NCI-H2227 (cell line): ENCODE data around the gene SKOR1.

Experiments used
- DNase-seq: peaks from one replicate; lab custom pipeline; 2025; ENCODE audit not compliant: unreplicated experiment; lab: John Stamatoyannopoulos, UW

The SKOR1 gene

DNA sequence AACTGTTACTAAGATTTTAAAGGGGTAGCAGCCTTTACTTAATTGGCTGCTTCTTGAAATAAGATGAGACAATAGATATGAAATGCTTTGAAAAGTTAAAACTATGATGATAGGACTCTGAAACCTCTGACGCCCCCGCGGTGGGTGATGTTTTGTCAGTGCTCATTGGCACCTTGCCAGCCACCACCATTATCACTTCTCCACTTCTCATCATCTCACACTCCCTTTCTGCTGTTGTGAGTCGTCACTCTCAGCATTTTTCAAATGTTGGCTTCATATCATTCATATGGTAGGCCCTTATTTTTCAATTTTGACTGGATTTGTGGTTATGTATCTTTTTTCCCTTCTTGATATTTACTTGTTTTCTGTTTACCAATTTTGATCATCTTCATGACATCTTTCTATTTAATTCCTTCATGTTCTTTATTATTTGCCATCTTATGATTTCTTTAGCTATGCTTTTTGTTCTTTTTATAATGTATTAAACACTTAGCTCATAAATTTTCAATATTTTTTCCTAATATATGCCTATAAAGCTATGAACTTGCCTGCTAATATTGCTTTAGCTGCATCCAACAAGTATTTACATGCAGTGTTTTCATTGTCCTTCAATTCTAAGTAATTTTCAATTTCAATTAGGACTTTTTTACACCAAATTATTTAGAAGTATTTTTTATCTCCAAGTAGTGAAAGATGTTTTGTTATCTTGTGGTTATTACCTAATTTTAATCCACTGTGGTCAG, 30.3 kb upstream of the SKOR1 start:
- no peak for DNase-seq

DNA sequence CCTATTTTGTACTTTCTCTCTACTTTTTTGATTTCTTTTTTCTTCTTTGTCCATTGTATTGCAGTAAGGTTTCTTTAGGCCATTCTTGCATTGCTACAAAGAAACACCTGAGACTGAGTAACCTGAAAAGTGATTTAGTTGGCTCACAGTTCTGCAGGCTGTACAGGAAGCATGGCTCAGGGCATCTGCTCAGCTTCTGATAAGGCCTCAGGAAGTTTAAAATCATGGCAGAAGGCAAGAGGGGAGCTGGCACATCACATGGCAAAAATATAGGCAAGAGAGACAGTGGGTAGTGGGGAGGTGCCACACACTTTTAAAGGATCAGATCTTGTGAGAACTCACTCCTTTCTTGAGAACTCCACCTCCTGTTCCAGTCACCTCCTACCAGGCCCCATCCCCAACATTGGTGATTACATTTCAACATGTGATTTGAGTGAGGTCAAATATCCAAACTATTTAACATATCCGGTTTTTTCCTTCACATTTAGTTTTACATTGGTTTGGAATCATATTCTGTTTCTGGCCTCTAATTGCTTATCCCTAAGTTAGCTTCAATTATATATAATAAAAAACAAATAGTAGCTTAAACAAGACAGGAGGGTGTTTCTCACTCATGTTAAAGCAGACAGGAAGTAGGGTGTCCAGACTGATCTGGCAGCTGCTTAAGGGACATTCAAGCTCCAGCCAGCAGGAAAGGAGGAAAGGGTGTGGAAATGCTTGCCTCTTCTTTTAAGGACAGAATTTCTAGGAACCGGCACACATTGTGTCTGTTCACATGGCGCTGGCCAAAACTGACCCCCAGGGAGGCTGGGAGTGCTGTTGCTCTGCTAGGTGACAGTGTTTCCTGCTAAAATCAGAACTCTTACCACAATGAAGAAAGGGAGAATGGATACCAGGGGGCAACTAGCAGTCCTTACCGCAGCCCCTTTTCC, 28.8 kb upstream of the SKOR1 start:
- no peak for DNase-seq

DNA sequence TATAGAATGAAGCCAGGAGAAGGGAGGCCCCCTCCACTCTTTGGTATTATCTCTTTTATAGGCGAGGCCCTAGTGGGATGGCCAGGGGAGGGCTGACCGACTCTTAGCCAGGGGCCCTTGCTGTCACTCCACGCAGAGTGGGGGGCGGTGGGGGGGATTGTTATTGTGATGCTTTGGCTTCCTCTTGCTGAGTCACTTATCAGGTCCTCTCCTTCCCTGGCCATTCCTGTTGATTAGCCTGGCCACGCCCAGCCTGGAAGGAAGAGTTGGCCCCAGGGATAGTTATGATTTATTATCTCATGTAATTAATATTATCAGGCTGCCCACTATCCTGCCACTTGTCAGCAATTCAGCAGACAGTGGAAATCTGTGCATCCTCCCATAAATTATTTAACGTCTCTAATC, 25.5 kb upstream of the SKOR1 start:
- DNase-seq = no peak

DNA sequence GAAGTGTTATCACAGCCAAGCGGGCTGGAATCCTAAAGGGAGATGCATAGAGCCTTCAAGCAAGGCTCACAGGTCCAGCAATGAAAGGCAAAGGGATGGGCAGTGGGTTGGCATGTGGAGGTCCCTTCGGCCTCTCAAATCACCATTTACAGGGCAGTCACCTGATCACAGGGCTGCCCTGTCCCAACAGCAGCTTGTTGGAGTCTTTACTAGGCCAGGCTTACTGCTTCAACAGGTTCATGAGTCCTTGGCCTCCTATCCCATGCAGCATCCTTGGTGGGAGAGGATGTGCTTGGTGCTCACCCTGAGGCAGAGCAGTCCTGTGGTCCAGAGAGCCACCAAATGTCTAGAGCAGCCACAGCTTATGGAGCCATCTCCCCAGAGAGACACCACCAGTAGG, 24.2 kb upstream of the SKOR1 start:
- DNase-seq = no peak

DNA sequence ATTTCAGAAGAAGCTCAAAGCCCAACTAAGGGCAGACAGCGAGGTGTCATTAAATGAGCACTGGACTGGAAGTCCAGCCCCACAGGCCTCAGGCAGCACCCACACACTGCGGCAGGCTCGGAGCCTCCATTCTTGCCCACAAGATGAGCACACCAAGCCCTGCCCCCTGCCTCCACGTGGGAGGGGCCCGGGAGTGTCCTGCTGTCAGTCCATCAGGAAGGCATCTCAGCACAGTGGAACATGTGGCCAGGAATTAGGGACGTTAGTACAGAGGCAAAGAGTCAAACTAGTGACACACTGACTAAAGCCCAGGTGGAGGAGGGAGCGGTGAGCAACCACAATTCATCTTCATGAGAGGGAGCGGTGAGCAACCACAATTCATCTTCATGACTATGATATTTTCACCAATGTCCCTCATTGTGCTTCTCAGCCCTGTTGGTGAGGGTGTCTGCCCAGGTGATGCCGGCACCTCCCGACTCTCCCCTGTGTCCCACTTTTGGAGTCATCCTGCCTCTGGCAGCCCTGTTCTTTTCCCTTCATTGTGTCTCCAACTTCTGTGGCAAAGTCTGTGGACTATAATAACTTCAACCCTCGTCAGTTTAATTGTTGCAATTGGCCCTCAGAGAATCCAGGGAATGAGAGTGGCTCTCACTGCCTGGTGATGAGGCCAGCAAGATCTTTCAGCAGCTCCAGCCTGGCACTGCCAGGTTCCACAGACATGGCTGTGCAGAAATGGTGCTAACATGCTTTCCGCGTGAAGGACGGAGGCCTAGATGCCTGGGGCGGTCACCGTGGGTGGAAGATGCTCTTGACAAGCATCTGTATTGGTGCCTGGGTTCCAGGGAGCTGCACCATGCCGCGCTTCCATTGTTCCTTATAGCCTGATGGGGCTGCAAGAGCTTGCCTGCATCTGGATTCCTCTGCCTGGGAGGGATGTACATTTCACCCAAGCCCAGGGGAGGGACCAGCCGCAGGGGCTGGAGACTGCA, 23.1 kb upstream of the SKOR1 start:
- DNase-seq = no peak

DNA sequence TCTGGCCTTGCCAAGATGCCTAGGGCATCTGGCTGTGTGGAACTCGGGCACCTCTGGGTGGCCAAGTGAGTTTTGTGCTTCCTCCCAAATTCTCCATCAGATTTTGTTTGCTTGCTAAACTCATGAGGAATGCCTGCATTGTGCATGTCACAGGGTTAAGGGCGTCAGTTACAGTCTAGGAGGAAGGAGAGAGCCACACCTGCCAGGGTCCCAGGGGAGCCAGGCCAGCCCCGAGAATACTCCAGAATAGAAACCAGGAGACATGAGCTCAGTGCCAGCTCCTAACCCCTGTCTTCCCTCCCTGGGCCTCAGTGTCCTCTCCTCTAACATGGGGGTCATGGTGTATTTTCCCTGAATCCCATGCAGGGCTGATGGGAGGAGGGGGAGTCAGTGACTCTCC, 22.0 kb upstream of the SKOR1 start:
- DNase-seq = no peak

DNA sequence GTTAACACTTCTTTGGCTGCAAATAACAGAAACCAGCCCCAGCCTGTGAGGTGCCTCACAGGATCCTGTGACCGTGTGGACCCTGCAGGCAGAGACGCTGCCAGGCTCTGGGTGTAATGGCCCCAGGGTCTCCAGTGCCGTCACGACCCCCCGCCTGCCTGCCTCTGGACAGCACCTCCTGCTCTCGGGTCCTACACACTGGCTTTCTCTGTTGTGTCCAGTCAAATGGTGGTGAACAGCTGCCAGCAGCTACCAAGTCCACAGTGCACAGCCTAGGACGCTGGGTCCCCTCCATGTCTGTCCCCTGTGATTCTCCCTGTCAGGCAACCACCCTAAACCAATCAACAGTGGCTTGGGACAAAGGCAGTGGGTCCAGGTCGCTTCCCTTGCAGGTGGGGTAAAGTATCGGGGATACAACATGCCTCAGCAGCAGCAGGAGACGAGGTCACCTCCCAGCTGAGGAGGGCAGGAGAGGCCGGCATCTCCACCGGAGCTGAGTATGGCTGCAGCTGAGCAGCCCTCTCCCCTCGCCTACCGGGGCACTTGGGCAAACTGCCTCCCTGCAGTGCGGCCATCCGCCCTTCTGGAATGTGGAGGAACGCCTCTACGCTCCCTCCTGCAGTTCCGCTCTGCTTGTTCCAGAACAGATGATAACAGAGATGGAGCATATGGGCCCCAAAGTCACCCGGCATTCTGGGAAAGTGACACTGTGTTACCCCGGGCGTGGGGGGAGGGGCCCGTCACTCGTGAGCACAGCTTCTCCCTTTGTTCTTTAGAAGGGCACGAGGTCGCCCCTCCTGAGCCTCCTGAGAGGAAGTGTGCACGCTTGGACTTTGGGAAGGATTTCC, 21.1 kb upstream of the SKOR1 start:
- DNase-seq = no peak

DNA sequence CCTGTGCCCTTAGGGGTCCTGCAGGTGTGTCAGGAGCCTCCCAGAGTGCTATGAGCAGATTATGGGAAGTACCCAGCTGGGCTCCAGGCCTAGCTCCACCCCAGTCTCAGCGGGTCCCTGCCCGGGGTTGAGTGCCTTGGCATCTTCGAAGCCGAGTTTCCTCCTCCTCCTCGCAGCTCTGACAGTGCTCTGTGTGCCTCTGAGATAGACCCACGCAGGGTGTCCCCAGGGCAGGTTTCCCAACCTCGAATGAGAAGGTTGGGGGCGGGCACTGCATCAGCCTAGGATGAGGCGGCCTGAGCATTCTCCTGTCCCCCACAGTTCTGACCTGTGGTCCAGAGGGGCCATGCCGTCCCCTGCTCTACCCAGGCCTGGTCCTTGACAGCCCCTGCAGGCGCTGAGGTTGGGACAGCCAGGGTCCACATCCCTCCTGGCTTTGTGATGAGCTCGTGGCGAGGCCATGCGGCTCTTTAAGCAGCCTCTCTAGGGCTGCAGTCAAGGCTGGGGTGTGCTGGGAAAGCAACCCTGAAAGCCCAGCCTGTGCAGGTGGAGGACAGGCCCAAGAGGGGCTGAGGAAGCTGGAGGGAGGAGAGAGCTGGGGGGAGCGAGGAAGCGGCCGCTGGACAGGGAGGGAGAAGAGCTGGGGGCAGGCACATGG, 20.2 kb upstream of the SKOR1 start:
- DNase-seq = no peak

DNA sequence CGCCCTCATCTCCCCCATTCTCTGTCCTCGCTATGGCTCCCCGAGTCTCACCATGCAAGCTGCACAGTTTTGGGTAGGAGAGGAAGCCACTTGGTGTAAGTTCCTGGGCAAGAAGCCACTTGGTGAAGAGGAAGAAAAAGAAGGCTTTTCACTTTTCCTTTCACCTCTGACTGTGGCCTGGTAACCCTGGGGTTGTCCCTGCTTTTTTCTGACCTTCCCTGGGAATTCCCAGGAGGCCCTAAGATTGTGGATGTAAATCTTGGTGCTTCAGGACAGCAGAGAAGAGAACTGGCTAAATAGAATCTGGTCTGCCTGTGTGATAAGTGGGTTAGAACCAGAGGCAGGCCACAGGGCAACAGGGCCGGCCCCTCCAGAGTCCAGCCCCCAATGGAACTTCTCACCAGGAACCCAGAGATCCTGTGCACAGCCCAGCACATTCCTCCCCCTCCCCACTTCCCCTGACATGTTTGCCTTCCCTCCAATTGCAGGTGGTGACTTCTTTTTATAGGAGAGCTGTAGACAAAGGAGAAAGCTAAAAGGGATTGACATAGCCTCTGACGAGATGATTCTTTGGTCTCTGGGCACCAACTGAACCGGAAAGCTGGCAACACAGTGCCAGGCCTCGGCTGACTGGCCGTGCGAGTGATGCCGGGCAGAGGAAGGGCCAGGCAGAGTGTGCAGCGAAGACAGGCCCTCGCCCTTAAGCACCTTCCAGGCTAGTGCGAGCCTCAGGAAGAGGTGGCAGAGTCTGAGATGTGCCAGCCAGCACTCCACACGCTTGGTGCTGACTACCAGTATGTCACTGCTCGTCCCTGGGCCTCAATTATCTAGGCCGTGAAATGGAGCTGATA, 19.4 kb upstream of the SKOR1 start:
- no peak for DNase-seq

DNA sequence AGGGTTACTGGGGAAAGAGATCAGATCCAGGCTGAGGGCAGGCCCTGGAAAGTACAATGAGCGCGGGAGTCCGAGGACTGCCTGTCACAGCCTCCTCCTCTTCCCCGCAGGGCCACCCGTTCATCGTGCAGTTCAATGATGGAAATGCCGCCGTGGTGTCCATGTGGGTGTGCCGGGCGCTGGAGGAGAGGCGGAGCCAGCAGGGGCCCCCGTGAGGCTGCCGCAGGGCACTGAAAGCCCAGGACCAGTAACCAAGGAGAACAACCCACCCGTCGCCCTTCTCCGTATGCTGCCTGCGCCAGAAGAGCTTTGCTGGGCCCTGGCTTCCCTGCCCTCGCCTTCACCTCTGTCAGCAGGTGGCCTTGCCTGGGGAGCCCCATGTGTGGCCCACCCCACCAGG, 18.8 kb upstream of the SKOR1 start:
- no peak for DNase-seq

DNA sequence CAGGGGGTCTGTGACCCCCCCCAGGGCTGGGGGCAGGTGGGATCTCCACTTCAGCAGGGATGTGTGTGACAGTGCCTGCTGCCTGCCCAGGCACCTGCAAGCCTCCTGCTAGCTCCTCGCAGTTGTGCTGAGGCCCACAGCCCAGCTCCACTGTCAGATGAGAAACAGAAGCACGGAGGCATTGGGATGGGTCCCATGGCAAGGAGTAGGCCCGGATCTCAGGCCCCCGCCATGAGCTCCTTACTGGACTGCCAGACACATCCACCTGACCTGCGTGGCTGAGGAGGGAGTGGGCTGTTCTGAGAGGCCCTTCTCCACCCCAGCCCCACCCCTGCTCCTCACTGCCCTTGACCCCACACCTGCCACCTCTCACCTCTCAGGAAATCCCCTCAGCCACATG, 18.2 kb upstream of the SKOR1 start:
- DNase-seq = no peak

DNA sequence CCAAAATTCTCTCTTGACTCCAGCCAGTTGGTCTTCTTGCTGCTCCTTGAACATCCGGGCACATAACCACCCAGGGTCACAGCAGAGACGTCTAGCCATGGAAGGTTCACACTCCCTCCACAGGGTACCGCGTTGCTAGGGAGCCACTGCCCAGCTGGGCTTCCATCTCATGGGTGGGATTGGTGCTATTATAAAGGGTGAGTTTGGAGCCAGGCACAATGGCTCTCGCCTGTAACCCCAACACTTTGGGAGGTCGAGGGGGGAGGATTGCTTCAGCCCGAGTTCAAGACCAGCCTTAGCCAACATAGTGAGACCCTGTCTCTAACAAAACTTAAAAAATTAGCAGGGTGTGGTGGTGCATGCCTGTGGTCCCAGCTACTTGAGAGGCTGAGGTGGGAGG, 17.5 kb upstream of the SKOR1 start:
- no peak for DNase-seq

DNA sequence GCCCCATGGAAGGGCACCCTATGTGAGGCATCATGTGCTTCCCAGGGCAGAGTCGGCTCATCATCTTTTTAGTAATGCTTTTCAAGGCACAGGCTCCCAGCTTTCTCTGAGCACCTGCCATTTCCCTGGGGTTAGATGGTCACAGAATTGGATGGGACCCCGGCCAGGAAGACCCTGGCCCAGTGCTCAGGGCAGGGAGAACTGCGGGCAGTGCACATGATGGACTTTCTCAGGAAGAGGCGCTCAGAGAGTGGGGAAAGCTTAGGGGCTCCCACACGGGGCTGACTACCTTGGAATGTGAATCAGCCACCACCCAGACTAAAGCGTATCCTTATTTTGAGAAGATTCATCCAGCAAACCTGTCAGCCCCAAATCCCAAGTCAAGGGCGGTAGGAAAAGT, 16.5 kb upstream of the SKOR1 start:
- no peak for DNase-seq

DNA sequence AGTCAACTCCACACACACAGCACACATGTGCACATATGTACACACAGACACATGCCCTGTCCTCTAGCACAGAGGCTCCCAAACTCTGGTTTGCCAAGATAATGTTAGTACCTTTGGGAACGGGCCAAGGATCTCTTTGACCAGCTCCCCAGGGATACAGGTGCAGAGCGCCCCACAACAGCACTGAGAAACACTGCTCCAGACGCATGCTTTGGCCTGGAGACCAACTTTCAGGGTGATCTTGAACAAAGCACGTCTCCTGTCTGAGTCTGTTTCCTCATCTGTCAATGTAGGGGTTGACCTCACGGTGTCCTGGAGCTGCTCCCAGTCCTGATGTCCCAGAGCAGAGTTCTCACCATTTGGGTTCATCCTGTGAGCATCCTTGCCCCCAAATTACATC, 15.9 kb upstream of the SKOR1 start:
- no peak for DNase-seq

DNA sequence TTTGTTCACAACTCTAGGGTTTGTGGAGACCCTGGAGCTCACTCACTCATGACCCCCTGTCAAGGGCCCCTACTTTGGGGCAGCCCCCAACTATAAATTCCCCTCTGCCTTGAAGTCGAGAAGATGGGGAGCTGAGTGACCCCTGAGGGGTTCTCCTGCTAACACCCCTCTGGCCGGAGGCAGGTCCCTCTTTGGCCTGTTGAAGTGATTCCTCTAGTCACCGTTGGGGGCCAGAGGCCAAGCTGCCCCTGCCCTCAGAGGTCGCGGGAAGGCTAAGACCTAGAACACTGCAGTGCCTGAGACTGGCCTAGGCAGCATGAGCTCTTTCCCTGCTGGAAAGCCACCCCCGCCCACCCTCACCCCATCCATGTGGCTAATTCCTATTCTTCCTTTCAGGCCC, 15.4 kb upstream of the SKOR1 start:
- no peak for DNase-seq

DNA sequence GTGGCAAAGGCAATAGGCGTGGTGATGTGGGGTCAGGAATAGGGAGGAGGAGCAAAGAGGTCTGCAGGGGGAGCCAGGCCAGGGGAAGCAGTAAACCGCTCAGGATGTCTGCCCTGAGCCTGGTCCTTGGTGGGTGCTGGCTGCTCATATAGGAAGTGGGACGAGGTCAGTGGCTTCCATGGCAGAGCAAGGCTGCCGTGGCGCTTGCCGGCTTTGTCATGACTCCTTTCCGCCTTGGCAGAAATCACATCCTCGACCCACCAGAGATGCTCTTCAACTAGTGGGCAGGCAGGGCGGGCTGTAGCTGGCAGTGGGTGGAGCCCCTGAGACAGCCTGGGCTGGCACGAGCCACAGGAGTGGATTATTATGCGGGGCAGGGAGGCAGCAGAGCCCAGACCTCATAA, 13.1 kb upstream of the SKOR1 start:
- DNase-seq = no peak

DNA sequence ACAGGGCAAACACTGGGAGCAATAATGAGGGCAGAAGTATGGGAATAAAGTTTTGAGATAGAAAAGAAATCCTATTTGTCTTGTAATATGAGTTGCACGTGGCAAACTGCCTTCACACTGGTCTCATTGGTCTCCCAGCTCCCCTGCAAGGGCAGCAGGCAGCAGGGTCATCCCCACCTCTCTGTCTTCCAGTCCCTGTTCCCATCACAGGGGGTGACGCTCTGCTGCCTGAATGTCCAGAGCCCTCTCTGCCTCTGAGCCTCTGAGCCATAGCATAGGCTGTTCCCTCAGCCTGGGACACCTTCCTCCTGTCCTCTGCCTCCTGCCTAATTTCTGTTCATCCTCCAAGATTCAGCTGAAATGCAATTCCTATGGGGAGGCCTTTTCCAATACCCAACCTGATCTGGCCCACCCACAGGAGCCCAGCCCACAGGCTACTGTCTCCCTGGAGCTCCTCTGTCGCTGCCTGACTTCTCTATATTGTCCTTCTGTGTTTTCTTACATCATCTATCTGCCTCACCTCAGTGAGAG, 12.1 kb upstream of the SKOR1 start:
- DNase-seq = no peak

DNA sequence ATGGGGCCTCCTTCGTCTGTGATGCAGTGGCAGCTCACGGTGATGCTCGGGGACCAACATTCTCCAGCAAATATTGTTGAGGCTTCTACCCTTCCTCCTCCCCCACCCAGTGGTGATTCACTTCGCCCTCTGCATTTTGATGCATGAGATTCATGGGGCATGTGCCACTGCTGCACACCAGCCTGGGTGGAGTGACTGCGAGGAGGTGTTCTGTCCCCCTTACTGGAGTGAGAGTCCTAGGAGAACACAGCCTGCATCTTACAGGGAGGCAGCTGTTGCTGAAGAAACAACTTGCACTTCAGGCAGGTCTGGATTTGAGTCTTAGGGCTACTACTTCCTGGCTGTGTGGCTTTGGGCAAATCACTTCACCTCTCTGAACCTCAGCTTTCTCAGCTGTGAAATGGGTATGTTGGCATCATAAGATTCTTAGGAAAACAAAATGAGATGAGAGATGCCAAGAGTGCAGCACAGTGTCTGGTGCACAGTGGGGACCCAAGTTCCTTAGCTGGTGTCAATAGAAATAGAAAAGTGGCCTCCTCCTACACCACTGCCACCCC, 10.2 kb upstream of the SKOR1 start:
- no peak for DNase-seq
